Osteocyte (in vitro differentiated cells): ENCODE results near the gene IFT25. TPM values are rescaled to one million over a fixed set of nuclear protein-coding genes. Genes with fewer than 3 reads are reported as not detected.
A peak's percentile ranks its signal among the peaks of the same experiment; 100 is the strongest.

Experiments
- DNase-seq: peaks from one replicate; pipeline ENCODE4 v3.0.0; 2021; ENCODE audit warnings: mixed read lengths; ENCODE audit not compliant: unreplicated experiment; ENCODE audit errors: extremely low spot score
- H3K27ac Mint-ChIP-seq: one replicate; pipeline ENCODE4 v1.8.0; 2021; ENCODE audit warnings: mild to moderate bottlenecking, mixed read lengths; ENCODE audit not compliant: unreplicated experiment
- H3K27me3 Mint-ChIP-seq: one replicate; pipeline ENCODE4 v1.8.0; 2021; ENCODE audit warnings: mixed read lengths; ENCODE audit not compliant: unreplicated experiment
- H3K36me3 Mint-ChIP-seq: one replicate; pipeline ENCODE4 v1.8.0; 2021; ENCODE audit warnings: mixed read lengths; ENCODE audit not compliant: unreplicated experiment
- H3K4me1 Mint-ChIP-seq: one replicate; pipeline ENCODE4 v1.8.0; 2021; ENCODE audit warnings: mixed read lengths; ENCODE audit not compliant: unreplicated experiment
- H3K4me3 Mint-ChIP-seq: one replicate; pipeline ENCODE4 v1.8.0; 2021; ENCODE audit warnings: mild to moderate bottlenecking, moderate library complexity, mixed read lengths; ENCODE audit not compliant: unreplicated experiment
- H3K9me3 Mint-ChIP-seq: one replicate; pipeline ENCODE4 v1.8.0; 2021; ENCODE audit warnings: mixed read lengths; ENCODE audit not compliant: unreplicated experiment
- total RNA-seq: library from RNA; stranded (reverse); gene quantifications from 2 replicates; pipeline ENCODE4 v1.2.1, GENCODE V29; 2021
- TF ChIP-seq, protein P1 (sequence below): fragments of 200-600 bp; sonication (generic); IDR thresholded peaks from 2 replicates; pipeline ENCODE4 v1.5.0; 2021; ENCODE audit warnings: antibody characterized with exemption, mild to moderate bottlenecking, moderate library complexity

The IFT25 gene
- total RNA-seq, 1 donor from 2014 or later, result 29.2 TPM

- H3K27ac Mint-ChIP-seq, result no peak within 1 kb of the TSS
- no peaks in the 10 kb centered on the region for H3K27me3 Mint-ChIP-seq
- peaks cover 20% of the 10 kb centered on the region for H3K4me1 Mint-ChIP-seq
- no peak within 1 kb of the TSS for H3K4me3 Mint-ChIP-seq
- no peaks in the 10 kb centered on the region for H3K9me3 Mint-ChIP-seq
- DNase-seq, result no peak
- TF ChIP-seq, protein P1, sequence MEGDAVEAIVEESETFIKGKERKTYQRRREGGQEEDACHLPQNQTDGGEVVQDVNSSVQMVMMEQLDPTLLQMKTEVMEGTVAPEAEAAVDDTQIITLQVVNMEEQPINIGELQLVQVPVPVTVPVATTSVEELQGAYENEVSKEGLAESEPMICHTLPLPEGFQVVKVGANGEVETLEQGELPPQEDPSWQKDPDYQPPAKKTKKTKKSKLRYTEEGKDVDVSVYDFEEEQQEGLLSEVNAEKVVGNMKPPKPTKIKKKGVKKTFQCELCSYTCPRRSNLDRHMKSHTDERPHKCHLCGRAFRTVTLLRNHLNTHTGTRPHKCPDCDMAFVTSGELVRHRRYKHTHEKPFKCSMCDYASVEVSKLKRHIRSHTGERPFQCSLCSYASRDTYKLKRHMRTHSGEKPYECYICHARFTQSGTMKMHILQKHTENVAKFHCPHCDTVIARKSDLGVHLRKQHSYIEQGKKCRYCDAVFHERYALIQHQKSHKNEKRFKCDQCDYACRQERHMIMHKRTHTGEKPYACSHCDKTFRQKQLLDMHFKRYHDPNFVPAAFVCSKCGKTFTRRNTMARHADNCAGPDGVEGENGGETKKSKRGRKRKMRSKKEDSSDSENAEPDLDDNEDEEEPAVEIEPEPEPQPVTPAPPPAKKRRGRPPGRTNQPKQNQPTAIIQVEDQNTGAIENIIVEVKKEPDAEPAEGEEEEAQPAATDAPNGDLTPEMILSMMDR, result no peak
- no peaks in the 10 kb centered on the region for H3K36me3 Mint-ChIP-seq
Observed at GRCh38 chr1:53893999-53894636, 51.4 kb downstream of the IFT25 start, which contains the start of gene DIO1. DIO1 (plus strand) TSS chr1:53894187; CDS start chr1:53894211, 24 bp downstream.

GRCh38 chr1:53892911-53893310 lies 52.6 kb downstream of the IFT25 start:
- H3K27ac Mint-ChIP-seq, result no peak overlapping the region
- no peak overlapping the region for H3K4me3 Mint-ChIP-seq
- no peaks in the 10 kb centered on the region for H3K9me3 Mint-ChIP-seq

GRCh38 chr1:53891678-53892077 lies 53.8 kb downstream of the IFT25 start:
- Mint-ChIP-seq H3K4me3 (no peak overlapping the region), H3K9me3 (no peaks in the 10 kb centered on the region), H3K27me3 (no peaks in the 10 kb centered on the region), H3K4me1 (peaks cover 20% of the 10 kb centered on the region), H3K36me3 (peaks cover 5% of the 10 kb centered on the region), H3K27ac (no peak overlapping the region)
- TF ChIP-seq, protein P1, result no peak
- DNase-seq, result no peak

More at GRCh38 chr1:53892911-53893310, 52.6 kb downstream of the IFT25 start:
- Mint-ChIP-seq H3K4me1 (peaks cover 25% of the 10 kb centered on the region), H3K36me3 (no peaks in the 10 kb centered on the region), H3K27me3 (no peaks in the 10 kb centered on the region)
- TF ChIP-seq, protein P1, result no peak
- no peak for DNase-seq

GRCh38 chr1:53891018-53891417 lies 54.5 kb downstream of the IFT25 start:
- Mint-ChIP-seq H3K4me3 (no peak overlapping the region), H3K36me3 (peaks cover 7% of the 10 kb centered on the region), H3K9me3 (no peaks in the 10 kb centered on the region)

GRCh38 chr1:53890522-53890941 lies 55.0 kb downstream of the IFT25 start:
- peaks cover 7% of the 10 kb centered on the region for H3K36me3 Mint-ChIP-seq
- TF ChIP-seq, protein P1, result no peak
- H3K4me1 Mint-ChIP-seq, result peaks cover 16% of the 10 kb centered on the region
- H3K4me3 Mint-ChIP-seq, result peak overlapping the region; percentile 94
- H3K9me3 Mint-ChIP-seq, result no peaks in the 10 kb centered on the region
- peak overlapping the region; percentile 95 for H3K27ac Mint-ChIP-seq
- DNase-seq, result no peak
- H3K27me3 Mint-ChIP-seq, result no peaks in the 10 kb centered on the region

More at GRCh38 chr1:53891018-53891417, 54.5 kb downstream of the IFT25 start:
- Mint-ChIP-seq H3K27me3 (no peaks in the 10 kb centered on the region), H3K4me1 (peaks cover 16% of the 10 kb centered on the region), H3K27ac (no peak overlapping the region)
- TF ChIP-seq, protein P1, result no peak
- no peak for DNase-seq
